Measurements from ENCODE around the gene CPT1B.

- TF ChIP-seq CTCF (IDR thresholded peaks at IDR 0.05; ENCODE audit: insufficient read depth, low read depth, low read length) (no peak), EZH2 (IDR thresholded peaks at IDR 0.05; ENCODE audit: insufficient read depth, low read length) (no peak)
These were observed 54.2 kb downstream of the CPT1B start for GRCh38 chr22:50523806-50524675.
